HG02759 (cell line): ENCODE data around the gene FSTL4.
"Not testable (repeated sequence)": the region's sequence is repeated elsewhere in the genome, so short reads cannot be mapped to it uniquely, and the experiment has no call there.

Experiments used
- ATAC-seq: cut with Tn5 transposase; IDR thresholded peaks from one replicate; pipeline ENCODE4 v1.9.1; 2021; ENCODE audit warnings: mild to moderate bottlenecking, moderate library complexity; ENCODE audit not compliant: unreplicated experiment

FSTL4 gene

DNA sequence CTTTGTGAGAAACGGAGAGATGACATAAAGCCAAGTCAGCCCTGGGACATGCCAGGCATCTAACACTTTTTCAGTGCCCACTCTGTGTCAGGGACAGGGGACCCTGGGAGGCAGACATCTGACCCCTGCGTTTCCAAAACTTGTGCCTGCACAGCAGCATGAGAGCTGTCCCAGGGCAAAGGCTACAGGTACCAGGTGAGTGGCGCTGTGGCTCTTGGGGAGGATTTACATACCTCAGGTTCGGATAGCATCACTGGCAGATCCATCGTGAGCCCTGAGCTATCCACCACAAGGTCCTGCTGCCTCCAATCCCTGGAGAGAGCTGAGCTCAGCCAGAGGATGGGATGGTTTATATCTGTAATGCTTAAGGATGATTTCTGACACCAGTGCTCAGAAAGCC lies 52.4 kb downstream of the FSTL4 start:
- ATAC-seq: no peak

DNA sequence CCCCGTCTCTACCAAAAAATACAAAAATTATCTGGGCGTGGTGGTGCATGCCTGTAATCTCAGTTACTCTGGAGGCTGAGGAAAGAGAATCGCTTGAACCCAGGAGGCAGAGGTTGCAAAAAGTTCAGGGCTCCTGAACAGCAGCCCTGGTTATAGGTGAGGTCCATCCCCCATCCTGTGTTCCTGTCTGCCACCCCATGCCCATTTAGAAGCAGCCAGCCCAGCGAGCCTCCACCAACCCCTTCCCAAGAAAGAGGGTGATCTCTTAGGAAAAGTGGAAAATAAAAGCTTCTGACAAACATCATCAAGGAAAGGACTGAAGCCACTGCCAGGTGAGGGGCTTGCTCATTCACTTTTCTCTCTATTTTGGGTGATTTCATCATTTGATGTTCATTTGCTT lies 55.8 kb downstream of the FSTL4 start:
- ATAC-seq: no peak

DNA sequence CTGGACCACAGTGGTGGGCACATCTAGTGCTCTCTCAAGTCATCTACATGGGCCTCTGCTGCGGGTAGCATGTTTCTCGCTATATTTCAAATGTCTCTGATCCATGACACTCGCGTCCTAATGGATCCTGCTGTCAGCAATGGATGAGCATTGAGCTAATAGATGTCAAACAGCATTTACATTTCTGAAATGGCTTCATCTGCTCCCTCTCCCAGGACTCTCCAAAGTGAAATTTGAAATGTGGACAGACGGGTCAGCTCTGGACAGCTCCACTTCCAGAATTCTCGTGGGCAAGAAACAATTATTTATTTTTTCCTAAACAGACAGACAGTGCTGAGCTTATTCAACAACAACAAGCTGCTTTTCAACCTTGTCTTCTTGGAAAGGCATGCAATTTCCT lies 58.1 kb downstream of the FSTL4 start:
- no peak for ATAC-seq

DNA sequence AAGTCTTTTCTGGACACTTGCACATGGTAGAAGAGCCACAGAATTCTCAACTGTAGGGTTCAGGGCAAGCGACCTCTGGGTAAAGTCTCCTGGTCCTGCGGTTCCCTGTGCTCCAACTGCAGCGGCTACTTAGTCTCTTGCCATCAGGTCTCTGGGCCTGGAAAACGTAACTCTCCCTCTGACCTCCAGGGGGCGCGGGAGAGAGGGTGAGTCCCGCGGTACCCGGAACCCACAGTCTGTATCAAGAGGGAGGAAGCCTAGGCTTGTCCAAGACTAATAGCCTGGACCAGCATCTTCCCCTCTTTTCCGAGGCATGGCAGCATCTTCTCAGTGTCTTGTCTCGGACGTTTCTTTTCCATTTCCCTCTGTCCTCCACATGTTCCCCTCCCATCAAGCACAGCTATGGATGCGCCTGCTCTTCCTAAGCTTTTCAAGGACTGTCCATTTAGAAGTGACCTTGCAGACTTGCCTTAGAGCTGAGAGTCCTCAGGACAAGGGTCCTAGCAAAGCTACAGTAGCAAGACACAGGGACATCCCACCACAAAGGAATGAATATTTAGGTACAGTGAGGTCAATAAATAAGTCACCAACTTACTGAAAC lies 59.3 kb downstream of the FSTL4 start:
- ATAC-seq: no peak

DNA sequence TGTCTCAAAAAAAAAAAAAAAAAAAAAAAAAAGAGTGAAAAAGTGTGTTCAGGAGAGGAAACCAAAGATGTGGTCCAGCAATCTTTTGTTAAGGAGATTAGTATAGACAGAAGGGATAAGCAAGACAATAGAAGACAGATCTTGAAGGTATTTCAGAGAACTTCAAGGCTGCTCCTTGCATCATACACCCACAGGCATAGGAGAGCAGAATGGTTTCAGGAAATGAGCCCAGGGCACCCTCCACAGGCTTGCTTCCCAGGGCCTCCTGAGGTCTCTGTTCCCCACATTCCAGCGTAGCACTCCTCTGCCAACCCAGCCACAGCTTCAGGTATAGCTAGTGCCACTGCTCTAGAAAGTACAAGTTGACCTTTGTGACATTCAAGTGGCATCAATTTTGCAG lies 65.8 kb downstream of the FSTL4 start:
- ATAC-seq: no peak

DNA sequence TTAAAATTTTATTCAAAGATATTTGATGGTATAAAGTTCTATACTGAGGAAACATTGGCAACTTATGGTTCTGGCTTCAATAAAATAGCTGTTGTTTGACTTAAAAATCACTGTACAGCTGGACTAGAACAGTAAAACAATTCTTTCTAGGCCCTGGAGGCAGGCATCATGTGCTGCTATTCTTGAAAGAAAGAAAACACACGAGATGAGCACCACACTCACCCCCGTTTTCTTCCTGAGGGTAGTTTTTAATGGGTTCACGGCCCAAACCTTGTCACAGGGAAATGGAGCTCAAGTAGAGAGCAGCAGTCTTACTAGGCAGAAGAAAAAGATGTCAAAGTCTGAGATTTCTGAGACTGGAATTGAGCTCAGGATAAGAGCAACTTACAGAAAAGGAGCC lies 68.0 kb downstream of the FSTL4 start:
- ATAC-seq: no peak

DNA sequence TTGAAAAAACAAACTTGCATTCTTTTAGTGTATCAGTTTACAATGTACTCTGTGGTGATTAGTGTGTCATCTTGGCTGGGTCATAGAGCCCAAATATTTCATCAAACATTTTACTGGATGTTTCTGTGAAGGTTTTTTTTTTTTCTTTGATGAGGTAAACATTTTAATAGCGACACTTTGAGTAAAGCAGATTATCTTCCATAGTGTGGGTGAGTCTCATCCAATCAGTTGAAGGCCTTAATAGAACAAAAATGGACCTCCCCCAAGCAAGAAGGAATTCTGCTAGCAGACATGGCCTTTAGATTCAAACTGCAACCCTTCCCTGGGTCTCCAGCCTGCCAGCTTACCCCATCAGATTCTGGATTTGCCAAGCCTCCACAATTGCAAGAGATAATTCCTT lies 72.5 kb downstream of the FSTL4 start:
- no peak for ATAC-seq

DNA sequence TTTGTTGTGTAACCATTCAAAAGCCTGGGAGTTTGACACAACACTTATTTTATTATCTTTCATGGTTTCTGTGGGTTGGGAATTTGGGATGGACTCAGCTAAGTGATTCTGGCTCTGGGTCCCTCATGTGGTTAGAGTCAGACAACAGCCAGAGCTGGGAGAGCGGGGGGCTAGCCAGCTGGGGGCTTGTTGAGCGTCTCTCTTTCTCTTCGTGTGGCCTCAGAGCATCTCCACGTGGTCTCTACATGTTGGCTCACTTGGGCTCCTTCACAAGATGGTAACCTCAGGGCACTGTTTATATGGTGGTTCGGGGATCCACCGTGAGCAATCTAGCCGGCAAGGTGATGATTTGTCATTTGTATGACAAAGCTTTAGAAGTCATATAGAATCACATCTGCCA lies 73.6 kb downstream of the FSTL4 start:
- no peak for ATAC-seq

DNA sequence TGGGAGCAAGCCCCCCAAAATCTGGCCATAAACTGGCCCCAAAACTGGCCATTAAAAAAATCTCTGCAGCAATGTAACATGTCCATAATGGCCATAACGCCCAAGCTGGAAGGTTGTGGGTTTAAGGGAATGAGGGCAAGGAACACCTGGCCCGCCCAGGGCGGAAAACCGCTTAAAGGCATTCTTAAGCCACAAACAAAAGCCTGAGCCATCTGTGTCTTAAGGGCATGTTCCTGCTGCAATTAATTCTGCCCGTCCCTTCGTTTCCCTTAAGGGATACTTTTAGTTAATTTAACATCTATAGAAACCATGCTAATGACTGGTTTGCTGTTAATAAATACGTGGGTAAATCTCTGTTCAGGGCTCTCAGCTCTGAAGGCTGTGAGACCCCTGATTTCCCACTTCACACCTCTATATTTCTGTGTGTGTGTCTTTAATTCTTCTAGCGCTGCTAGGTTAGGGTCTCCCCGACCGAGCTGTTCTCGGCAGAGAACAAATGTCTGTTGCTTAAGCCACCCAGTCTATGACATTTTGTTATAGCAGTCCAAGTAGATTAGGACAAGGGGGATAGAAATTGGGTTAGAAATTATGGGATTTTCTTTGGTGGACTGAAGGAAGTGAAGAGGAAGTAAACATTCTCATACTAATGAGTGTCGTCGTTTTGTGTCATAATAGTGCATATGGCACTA lies 77.0 kb downstream of the FSTL4 start:
- ATAC-seq: not testable (repeated sequence)

DNA sequence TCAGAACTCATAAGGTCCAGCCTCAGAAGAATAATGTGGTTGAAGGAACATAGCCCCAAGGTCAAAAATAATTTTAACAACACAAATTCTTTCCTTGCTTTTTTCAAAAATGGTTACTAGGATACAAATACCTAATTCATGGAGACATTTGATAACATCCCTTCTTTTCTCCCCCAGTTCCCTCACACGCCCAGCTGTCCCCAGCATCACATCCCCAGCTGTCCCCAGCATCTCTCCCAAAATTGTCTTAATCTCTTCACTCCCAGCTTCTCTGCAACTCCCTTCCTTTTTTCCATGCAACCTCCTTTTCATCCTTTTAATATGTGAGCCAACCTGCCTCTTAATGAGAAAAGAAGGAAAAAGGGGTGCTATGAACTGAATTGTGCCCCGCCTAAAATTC lies 77.8 kb downstream of the FSTL4 start:
- ATAC-seq: no peak

DNA sequence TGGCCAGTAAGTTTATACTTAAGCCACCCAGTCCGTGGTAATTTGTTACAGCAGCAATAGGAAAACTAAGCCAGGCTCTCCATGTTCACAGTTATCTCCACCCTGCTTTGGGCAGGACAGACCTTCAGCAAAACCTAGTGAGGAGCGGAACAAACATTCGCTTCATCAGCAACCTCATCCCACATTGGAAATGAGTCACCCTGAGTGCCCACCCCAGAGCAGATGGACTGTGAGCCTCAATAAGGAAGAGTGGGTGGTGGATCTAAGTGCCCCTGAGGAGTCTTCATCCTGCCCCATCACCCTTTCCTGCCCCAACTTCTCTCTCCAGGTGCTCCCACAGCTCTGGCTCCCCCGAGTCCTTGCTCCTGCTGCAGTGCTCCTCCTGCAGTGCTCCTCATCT lies 78.8 kb downstream of the FSTL4 start:
- no peak for ATAC-seq

DNA sequence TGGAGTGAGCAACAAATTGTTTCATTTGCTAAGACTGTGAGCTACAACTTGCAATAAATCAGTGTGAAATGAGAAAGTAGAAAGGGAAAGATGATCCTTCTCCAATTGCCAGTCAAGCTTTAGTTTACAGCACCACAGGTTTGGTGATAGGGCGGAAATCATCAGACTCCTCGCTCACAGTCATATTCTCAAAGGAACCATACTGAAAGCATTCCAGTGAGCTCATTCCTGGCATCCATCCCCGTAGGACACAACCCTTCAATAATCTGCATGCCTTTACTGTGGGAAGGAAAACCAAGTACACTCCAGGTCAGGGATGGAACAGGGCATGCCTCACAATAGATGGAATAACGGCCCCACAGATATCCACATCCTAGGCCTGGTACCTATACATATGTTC lies 80.7 kb downstream of the FSTL4 start:
- ATAC-seq: no peak

DNA sequence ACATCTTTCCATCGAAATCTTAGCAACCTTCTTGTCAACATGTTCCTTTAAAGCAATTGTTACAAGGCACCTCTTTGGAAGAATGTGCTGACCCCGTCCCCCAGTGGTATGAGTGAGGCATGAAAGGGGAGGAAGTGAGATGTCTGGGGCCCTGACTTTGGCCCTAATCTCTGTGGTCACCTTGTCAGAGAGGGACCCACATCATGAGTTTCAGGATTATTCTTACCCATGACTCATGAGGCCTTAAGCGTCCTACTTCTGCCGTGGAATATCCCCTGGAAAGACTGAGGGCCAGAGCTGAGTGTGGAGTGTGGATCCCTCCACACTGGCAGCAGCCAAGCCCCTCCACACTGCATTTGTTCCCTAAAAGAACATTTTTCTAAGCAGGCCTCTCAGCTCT lies 81.2 kb downstream of the FSTL4 start:
- ATAC-seq: peak; percentile 68

DNA sequence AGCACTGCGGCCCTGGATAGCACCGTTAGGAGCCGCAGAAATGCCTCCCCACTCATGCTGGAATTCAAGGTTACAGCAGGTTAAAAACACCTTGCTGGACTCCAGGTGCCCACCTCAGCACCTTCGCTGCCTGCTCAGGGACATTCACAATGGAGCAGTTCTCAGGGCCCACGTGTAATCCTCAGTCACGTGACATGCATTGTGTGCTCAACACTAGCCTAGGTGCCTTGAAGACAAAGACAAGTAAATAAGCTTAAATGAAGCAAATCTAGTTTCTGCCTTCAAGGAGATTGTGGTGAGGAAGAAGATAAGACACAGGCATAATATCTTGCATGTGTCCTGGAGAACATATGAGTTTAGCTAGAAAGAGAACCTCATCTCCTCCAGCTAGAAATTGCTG lies 82.1 kb downstream of the FSTL4 start:
- no peak for ATAC-seq

DNA sequence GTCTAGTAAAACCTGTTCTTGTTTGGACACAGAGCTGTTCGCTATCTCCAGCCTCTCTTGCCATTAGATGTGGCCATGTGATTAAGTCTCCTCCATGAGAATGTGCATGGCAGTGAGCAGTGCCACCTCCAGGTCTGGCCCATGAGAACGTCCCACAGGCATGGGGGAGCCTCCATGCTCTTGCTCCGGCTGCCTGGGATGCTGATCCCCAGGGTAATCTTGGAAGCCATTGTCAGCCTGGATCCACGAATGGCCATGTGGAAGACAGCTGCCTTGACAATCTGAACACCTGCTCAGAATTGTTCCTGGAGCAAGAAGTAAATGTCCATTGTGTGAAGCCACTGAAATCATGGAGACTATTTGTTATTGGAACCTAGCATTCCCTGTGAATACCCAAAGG lies 83.5 kb downstream of the FSTL4 start:
- ATAC-seq: no peak

DNA sequence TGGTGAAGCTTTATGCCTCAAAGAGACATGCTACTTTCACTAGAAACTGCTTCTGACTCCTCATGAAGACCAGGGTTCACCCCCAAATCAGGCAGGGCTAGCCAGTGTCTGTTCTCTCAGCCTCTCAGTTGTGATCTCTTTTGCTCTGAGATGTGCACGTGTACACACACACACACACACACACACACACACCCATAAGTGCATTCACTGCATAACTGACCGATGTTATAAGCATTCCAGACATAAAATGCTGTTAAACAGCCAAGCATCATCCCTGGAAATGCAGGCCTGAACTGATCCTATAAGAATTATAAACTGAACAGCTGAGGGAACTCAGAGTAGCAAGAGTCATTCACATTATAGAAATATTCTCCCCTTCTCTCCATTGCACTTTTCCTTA lies 85.0 kb downstream of the FSTL4 start:
- ATAC-seq: no peak

DNA sequence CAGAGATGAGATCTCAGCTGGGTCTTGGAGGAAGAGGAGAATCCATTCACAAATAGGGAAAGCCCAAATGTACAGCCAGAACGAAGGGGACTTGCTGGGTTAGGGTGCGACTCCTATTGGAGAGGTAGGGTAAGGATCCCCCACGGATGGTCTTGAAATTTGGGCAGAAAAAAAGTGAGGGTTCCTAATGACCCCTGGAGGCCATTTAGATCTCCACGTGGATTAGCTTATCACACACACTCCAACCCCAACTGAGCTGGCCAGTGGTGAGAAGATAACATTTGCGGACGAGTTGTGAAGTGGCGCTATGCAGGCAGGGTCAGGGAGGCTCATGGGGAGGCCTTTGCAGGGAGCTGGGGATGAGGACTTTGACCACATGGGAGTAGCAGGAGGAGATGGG lies 86.0 kb downstream of the FSTL4 start:
- no peak for ATAC-seq

DNA sequence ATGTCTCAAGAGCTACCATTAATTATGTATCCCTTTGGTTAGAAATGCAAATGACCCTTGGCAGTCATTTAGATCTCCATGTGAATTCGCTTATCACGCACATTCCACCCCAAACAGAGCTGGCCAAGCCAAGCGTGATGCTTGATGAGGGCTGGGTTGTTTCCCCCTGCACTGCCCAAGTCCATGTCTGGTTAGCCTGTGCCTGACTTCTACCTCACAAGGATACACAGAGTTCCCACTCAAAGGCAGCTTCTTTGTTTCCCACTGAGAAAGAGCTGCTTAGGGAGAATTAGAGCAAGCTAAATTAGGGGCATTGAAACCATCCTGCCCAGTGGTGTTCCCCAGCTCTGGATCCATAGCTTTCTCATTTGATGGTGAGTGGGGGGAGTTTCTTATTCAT lies 87.2 kb downstream of the FSTL4 start:
- no peak for ATAC-seq

DNA sequence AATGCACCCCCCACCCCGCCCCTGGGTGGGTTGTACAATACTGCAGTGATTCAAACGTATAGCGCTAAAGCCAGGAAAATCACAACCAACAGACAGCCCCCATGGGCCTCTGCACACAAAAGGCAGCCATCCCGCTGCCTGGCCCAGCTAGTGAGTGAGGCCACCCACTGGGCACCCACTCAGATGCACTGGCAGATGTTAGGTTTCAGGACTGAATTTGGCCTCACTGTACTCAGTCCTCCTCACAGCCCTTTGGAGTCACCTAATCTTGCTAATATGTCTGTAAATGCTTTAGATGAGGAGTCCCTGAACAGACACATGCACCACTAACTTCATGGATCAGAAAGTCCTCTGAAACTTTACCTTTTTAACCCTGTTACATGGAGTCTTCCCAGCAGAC lies 87.7 kb downstream of the FSTL4 start:
- no peak for ATAC-seq

DNA sequence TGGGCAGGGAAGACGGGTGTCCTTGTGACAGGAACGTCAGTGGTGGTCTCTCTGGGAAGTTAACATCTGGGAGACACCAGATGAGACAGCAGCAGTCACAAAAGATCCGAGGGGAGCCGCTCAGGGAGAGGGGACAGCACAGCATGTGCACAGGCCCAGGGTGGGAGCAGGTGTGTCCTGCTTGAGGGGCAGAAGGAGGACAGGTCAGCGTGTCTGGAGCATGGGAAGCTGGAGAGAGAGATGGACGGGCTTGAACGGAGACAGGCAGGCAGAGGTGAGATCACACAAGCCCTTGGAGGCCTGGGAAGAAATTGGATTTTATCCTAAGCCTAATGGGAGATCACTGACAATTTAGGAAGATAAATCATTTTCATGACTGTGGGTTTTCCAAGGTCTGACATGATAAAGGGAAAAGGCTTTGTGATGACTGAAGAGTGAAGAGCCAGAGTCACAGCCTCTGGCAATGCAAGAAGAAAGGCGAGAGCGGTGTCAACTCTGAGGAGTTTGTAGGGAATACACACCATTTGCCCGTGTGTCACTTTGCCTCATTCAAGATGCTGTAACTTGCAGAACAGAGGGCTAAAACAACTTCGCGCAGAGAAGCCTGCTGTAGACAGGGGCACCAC lies 88.3 kb downstream of the FSTL4 start:
- no peak for ATAC-seq

DNA sequence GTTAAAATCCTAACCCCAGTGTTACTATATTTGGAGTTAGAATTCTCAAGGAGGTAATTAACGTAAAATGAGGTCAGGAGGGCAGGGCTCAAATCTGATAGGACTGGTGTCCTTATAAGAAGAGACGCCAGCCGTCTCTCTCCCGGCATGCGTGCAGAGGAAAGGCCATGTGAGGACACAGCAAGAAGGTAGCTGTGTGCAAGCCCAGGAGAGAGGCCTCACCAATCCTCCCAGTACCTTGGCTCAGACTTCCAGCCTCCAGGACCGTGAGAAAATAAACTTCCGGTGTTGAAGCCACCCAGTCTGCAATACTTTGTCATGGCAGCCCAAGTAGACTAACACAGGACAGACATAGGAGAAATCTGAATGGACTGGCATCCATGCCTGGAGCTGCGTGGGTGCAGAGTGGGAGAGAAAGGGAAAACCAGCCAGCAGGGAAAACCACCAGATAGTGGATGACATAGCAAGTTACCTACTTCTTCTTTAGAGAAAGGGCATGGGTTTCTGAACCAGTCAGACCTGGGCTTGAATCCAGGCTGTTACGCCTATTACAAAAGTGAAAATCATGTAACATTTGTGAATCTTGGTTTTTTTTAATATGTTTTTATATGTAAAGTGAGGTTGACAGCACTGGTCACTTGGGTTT lies 89.2 kb downstream of the FSTL4 start:
- no peak for ATAC-seq

DNA sequence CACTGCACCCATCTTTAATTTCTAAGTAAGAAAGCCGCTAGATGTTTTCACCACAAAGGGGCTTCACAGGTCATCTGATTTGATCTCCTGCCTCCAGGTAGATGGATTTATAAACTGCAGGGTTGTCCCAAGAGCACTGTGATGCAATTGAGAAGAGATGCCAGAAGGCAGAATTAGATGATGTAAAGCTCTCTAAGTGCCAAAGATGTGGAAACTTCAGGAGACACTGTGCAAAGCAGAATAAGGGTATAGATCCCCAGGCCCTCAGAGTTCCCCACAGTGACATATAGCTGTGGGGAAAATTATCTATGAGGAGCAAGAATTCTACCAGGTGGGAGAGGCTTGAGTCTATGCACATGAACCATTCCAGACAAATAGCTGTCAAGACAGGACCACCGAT lies 90.5 kb downstream of the FSTL4 start:
- ATAC-seq: no peak
